Body of pancreas (tissue), 4 donors: ENCODE data around the gene NT5DC3. TPM values are rescaled to one million over a fixed set of nuclear protein-coding genes. Genes with fewer than 3 reads are reported as not detected.

ENCODE experiments used
- ATAC-seq: fragments of 150-250 bp; one replicate; pipeline ENCODE4 v1.9.1; 2016
- DNase-seq, 4 donors: peaks; one replicate each; pipeline ENCODE4 v3.0.0-alpha.2; 2019
- H3K27ac ChIP-seq, 4 donors: fragments of 200-600 bp; sonication (generic); 1 replicate in 3 of 4; 2 replicates in 1 of 4; pipeline versions ENCODE4 v1.5.1 to v1.6.1; 2016 to 2019; ENCODE audit warnings: mild to moderate bottlenecking in 1 of 4, mixed read lengths in 1 of 4, moderate library complexity in 1 of 4
- H3K27me3 ChIP-seq, 2 donors: fragments of 200-600 bp; sonication (generic); one replicate each; pipeline ENCODE4 v1.6.0; 2016; ENCODE audit warnings: mild to moderate bottlenecking in 1 of 2
- H3K36me3 ChIP-seq, 2 donors: fragments of 200-600 bp; sonication (generic); replicated peaks in 1 of 2; 2 replicates each; pipeline ENCODE4 v1.5.1; 2016; ENCODE audit warnings: low read depth in 2 of 2; ENCODE audit not compliant: insufficient read depth in 1 of 2
- H3K4me1 ChIP-seq: fragments of 200-600 bp; sonication (generic); one replicate; pipeline ENCODE4 v1.6.0; 2016
- H3K4me3 ChIP-seq, 2 donors: fragments of 200-600 bp; sonication (generic); 1 replicate in 1 of 2; 2 replicates in 1 of 2; pipeline ENCODE4 v1.5.1; 2016 to 2019
- H3K9me3 ChIP-seq, 3 donors: fragments of 200-600 bp; sonication (generic); 1 replicate in 2 of 3; 2 replicates in 1 of 3; pipeline ENCODE4 v1.5.1; 2016
- CTCF ChIP-seq, 7 experiments: fragments of 450-650 bp in 4 of 7; fragments of 200-600 bp in 3 of 7; sonication (generic) in 3 of 7; IDR thresholded peaks; one replicate each; pipeline ENCODE4 v1.5.1; 2016 to 2019; ENCODE audit warnings: antibody characterized with exemption in 7 of 7
- POLR2A ChIP-seq, 3 donors: fragments of 450-650 bp; IDR thresholded peaks; one replicate each; pipeline ENCODE4 v1.6.1; 2016; ENCODE audit warnings: antibody characterized with exemption in 3 of 3, mild to moderate bottlenecking in 2 of 3
- WGBS, 2 donors: methylation state at CpG; one replicate each; pipeline ENCODE4 v1.1.5; 2017; 5-methylcytosine and 5-hydroxymethylcytosine counted together
- intact Hi-C: fragments of 100-400 bp; cut with DNase I; formaldehyde crosslinking; loops from one replicate; pipeline ENCODE4 v1.15.1; 2023
- total RNA-seq, 2 donors: library from RNA; depleted of rRNA; stranded (reverse); fragments of >200 nt; gene quantifications; one replicate each; pipeline ENCODE4 v1.1.0, GENCODE V29; 2016

Gene NT5DC3
- total RNA-seq, 2 donors from 2014 or later = 5.2 to 14.5 TPM

- H3K4me3 ChIP-seq = no peak overlapping the region
- ATAC-seq = no peak
- peaks cover 21% of the 10 kb centered on the region for H3K4me1 ChIP-seq
- TF ChIP-seq POLR2A (IDR thresholded peaks at IDR 0.05) (no peak), CTCF (IDR thresholded peaks at IDR 0.05) (no peak)
- no peaks in the 10 kb centered on the region for H3K36me3 ChIP-seq
- DNase-seq = no peak
- no peaks in the 10 kb centered on the region for H3K27me3 ChIP-seq
- intact Hi-C loops = no loop called here
- no peaks in the 10 kb centered on the region for H3K9me3 ChIP-seq
- 72 to 73% methylated on average over 6 of the region's 6 CpGs for WGBS, 2 donors
- no peak overlapping the region for H3K27ac ChIP-seq
These were observed 32.7 kb downstream of the NT5DC3 start for GRCh38 chr12:103808239-103808880.

GRCh38 chr12:103807561-103808238 is 33.3 kb downstream of the NT5DC3 start:
- TF ChIP-seq POLR2A (IDR thresholded peaks at IDR 0.05) (no peak), CTCF (IDR thresholded peaks at IDR 0.05) (no peak)
- Histone ChIP-seq H3K4me3 (no peak overlapping the region), H3K27me3 (no peaks in the 10 kb centered on the region), H3K4me1 (peaks cover 21% of the 10 kb centered on the region), H3K36me3 (no peaks in the 10 kb centered on the region), H3K27ac (no peak overlapping the region), H3K9me3 (no peaks in the 10 kb centered on the region)
- no peak for DNase-seq
- no peak for ATAC-seq
- intact Hi-C loops = no loop called here
- WGBS, 2 donors = 72 to 77% methylated on average over 8 to 9 of the region's 9 CpGs

- Histone ChIP-seq H3K9me3 (no peaks in the 10 kb centered on the region), H3K27ac (no peak overlapping the region), H3K4me3 (no peak overlapping the region), H3K27me3 (no peaks in the 10 kb centered on the region), H3K36me3 (no peaks in the 10 kb centered on the region), H3K4me1 (peaks cover 21% of the 10 kb centered on the region)
- intact Hi-C loops = no loop called here
- WGBS, 2 donors = 84 to 90% methylated on average over 4 of the region's 4 CpGs
- DNase-seq (peak in 1 of 4 donors; percentile 24), ATAC-seq (no peak)
- TF ChIP-seq CTCF (IDR thresholded peaks at IDR 0.05) (no peak), POLR2A (IDR thresholded peaks at IDR 0.05) (no peak)
These were observed 34.2 kb downstream of the NT5DC3 start for GRCh38 chr12:103806803-103807202.

GRCh38 chr12:103805655-103806360 is 35.2 kb downstream of the NT5DC3 start:
- Histone ChIP-seq H3K27me3 (no peaks in the 10 kb centered on the region), H3K36me3 (no peaks in the 10 kb centered on the region), H3K4me3 (no peak overlapping the region), H3K9me3 (no peaks in the 10 kb centered on the region), H3K27ac (no peak overlapping the region), H3K4me1 (peaks cover 24% of the 10 kb centered on the region)
- no peak for TF ChIP-seq CTCF (IDR thresholded peaks at IDR 0.05)
- 94 to 95% methylated on average over 5 of the region's 5 CpGs for WGBS, 2 donors
- intact Hi-C loops = no loop called here
- DNase-seq (no peak), ATAC-seq (no peak)
